ENCODE data around the gene DVL2. TPM values are rescaled to one million over a fixed set of nuclear protein-coding genes. Genes with fewer than 3 reads are reported as not detected.

The DVL2 gene
- total and polyA plus RNA-seq, 11 donors, result 13.0 to 28.6 (median 17.2) TPM

DNA sequence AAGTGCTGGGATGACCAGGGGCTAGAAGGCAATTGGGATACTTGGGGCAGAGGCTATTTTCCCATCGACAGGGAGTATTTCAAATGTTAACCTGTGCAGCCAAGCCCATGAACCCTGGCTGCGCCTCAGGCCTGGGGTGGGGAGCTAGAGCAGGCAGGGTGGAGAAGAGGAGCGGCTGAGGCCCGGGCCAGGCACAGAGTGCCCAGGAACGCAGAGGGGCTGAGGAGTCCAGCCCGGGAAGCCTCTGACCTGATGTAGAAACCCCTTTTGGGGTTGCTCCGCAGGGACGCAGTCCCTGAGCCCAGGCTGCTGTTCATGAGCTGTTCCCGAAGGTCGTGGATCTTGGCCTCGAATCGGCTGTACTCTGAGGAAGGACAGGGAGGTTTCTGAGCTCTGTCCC is 38.3 kb downstream of the DVL2 start:
- Histone ChIP-seq H3K9me3 (no peaks in the 10 kb centered on the region), H3K36me3 (peaks cover 0 to 69% (median 40%) of the 10 kb centered on the region in 9 donors), H3K4me1 (no peaks in the 10 kb centered on the region), H3K4me3 (no peak overlapping the region), H3K27me3 (no peaks in the 10 kb centered on the region), H3K27ac (no peak overlapping the region)
- no peak for DNase-seq
- no peak for ATAC-seq
- WGBS, 4 donors, result 90 to 100% (median 96%) methylated on average over 8 to 12 of the region's 12 CpGs
- TF ChIP-seq CTCF (IDR thresholded peaks at IDR 0.05), result no peak
- no peak for TF ChIP-seq POLR2A (IDR thresholded peaks at IDR 0.05)
- intact Hi-C loops (cut with DNase I), result no loop called here

GRCh38 chr17:7192271-7192937 is 41.9 kb downstream of the DVL2 start:
- DNase-seq (no peak), ATAC-seq (no peak)
- no peaks in the 10 kb centered on the region for H3K4me1 ChIP-seq
- H3K4me3 ChIP-seq, result no peak overlapping the region
- H3K36me3 ChIP-seq, result peaks cover 0 to 64% (median 43%) of the 10 kb centered on the region in 9 donors
- intact Hi-C loops (cut with DNase I), result no loop called here
- H3K9me3 ChIP-seq, result no peaks in the 10 kb centered on the region
- H3K27ac ChIP-seq, result no peak overlapping the region
- 71 to 78% (median 73%) methylated on average over 12 of the region's 12 CpGs for WGBS, 4 donors
- H3K27me3 ChIP-seq, result no peaks in the 10 kb centered on the region
- TF ChIP-seq POLR2A (IDR thresholded peaks at IDR 0.05) (no peak), CTCF (IDR thresholded peaks at IDR 0.05) (no peak)

GRCh38 chr17:7191571-7192270 is 42.6 kb downstream of the DVL2 start:
- Histone ChIP-seq H3K36me3 (peaks cover 0 to 57% (median 37%) of the 10 kb centered on the region in 9 donors), H3K27ac (no peak overlapping the region), H3K4me1 (no peaks in the 10 kb centered on the region), H3K27me3 (no peaks in the 10 kb centered on the region), H3K4me3 (no peak overlapping the region), H3K9me3 (no peaks in the 10 kb centered on the region)
- 63 to 72% (median 70%) methylated on average over 26 of the region's 26 CpGs for WGBS, 4 donors
- DNase-seq (peak in 2 of 5 donors; percentile 62 to 66), ATAC-seq (peak; percentile 59 to 80 (median 74))
- no peak for TF ChIP-seq CTCF (IDR thresholded peaks at IDR 0.05)
- TF ChIP-seq POLR2A (IDR thresholded peaks at IDR 0.05), result no peak
- intact Hi-C loops (cut with DNase I), result no loop called here

DNA sequence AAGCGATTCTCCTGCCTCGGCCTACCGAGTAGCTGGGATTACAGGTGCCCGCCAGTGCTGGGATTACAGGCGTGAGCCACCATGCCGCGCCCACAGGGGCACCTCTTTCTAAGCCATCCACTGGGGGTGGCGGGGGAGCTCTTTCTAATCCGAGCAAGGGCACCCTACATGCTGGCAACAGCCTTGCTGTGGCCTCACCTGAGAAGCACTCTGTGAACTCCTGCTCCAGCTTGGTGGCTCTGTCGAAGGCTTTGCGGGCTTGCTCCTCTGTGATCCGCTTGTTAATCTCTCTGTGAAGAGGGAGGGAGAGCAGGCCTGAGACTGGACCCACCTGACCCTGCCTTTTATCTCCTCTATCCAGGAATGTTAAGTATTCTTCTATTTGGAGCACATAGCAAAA is 43.2 kb downstream of the DVL2 start:
- H3K4me1 ChIP-seq, result no peaks in the 10 kb centered on the region
- no peak overlapping the region for H3K4me3 ChIP-seq
- ATAC-seq, result no peak
- TF ChIP-seq POLR2A (IDR thresholded peaks at IDR 0.05), result no peak
- TF ChIP-seq CTCF (IDR thresholded peaks at IDR 0.05), result no peak
- 84 to 88% (median 87%) methylated on average over 12 of the region's 12 CpGs for WGBS, 4 donors
- H3K36me3 ChIP-seq, result peaks cover 0 to 50% (median 30%) of the 10 kb centered on the region in 9 donors
- intact Hi-C loops (cut with DNase I), result no loop called here
- H3K27ac ChIP-seq, result no peak overlapping the region
- H3K9me3 ChIP-seq, result no peaks in the 10 kb centered on the region
- DNase-seq, result no peak
- H3K27me3 ChIP-seq, result no peaks in the 10 kb centered on the region

Measured in heart left ventricle (tissue), 16 donors.